Parathyroid adenoma (tissue), 2 donors: Measurements from ENCODE around the gene PAXX.

ENCODE experiments used
- H2AFZ ChIP-seq: fragments of 300-600 bp; sonication (generic); one replicate; pipeline ENCODE4 v1.7.0; 2017; ENCODE audit warnings: antibody characterized with exemption, mild to moderate bottlenecking
- H3K27ac ChIP-seq: fragments of 300-600 bp; sonication (generic); one replicate; pipeline ENCODE4 v1.7.0; 2017
- H3K27me3 ChIP-seq: fragments of 300-600 bp; sonication (generic); one replicate; pipeline ENCODE4 v1.7.0; 2017; ENCODE audit warnings: low read length; ENCODE audit not compliant: control insufficient read depth, insufficient read depth
- H3K36me3 ChIP-seq: fragments of 300-600 bp; sonication (generic); one replicate; pipeline ENCODE4 v1.7.0; 2017; ENCODE audit warnings: low read length; ENCODE audit not compliant: control insufficient read depth, insufficient read depth
- H3K4me1 ChIP-seq: fragments of 300-600 bp; sonication (generic); one replicate; pipeline ENCODE4 v1.7.0; 2017; ENCODE audit warnings: control low read depth
- H3K4me2 ChIP-seq: fragments of 300-600 bp; sonication (generic); one replicate; pipeline ENCODE4 v1.7.0; 2017; ENCODE audit warnings: low read length
- H3K4me3 ChIP-seq: fragments of 300-600 bp; sonication (generic); one replicate; pipeline ENCODE4 v1.7.0; 2017; ENCODE audit warnings: low read depth, low read length
- H3K79me2 ChIP-seq: fragments of 300-600 bp; sonication (generic); one replicate; pipeline ENCODE4 v1.7.0; 2017; ENCODE audit warnings: control low read depth
- H3K9ac ChIP-seq: fragments of 300-600 bp; sonication (generic); one replicate; pipeline ENCODE4 v1.7.0; 2017; ENCODE audit warnings: mild to moderate bottlenecking
- H3K9me3 ChIP-seq: fragments of 300-600 bp; sonication (generic); one replicate; pipeline ENCODE4 v1.7.0; 2017; ENCODE audit warnings: low read length; ENCODE audit not compliant: control insufficient read depth
- CTCF ChIP-seq: fragments of 300-600 bp; sonication (generic); IDR thresholded peaks from one replicate; pipeline ENCODE4 v1.7.0; 2017; ENCODE audit warnings: antibody characterized with exemption, mild to moderate bottlenecking
- donor health status: primary hyperparathyroidism.

Gene PAXX

GRCh38 chr9:136970361-136970760 lies 21.9 kb upstream of the PAXX start:
- no peak for TF ChIP-seq CTCF

GRCh38 chr9:136971746-136972145 lies 20.5 kb upstream of the PAXX start:
- Histone ChIP-seq H3K27ac (no peak overlapping the region), H3K9ac (no peak overlapping the region), H2AFZ (no peak overlapping the region), H3K4me3 (no peak overlapping the region), H3K9me3 (no peaks in the 10 kb centered on the region), H3K79me2 (no peaks in the 10 kb centered on the region), H3K36me3 (no peaks in the 10 kb centered on the region), H3K4me2 (no peak overlapping the region), H3K27me3 (no peaks in the 10 kb centered on the region), H3K4me1 (no peaks in the 10 kb centered on the region)
- no peak for TF ChIP-seq CTCF

More at GRCh38 chr9:136970361-136970760, 21.9 kb upstream of the PAXX start:
- H3K4me2 ChIP-seq, result no peak overlapping the region
- no peaks in the 10 kb centered on the region for H3K36me3 ChIP-seq
- H3K27me3 ChIP-seq, result no peaks in the 10 kb centered on the region
- H3K9ac ChIP-seq, result no peak overlapping the region
- H3K9me3 ChIP-seq, result no peaks in the 10 kb centered on the region
- H3K4me3 ChIP-seq, result no peak overlapping the region
- no peaks in the 10 kb centered on the region for H3K79me2 ChIP-seq
- no peaks in the 10 kb centered on the region for H3K4me1 ChIP-seq
- no peak overlapping the region for H3K27ac ChIP-seq
- no peak overlapping the region for H2AFZ ChIP-seq

- Histone ChIP-seq H3K36me3 (no peaks in the 10 kb centered on the region), H3K4me1 (no peaks in the 10 kb centered on the region), H2AFZ (no peak overlapping the region), H3K27me3 (no peaks in the 10 kb centered on the region), H3K79me2 (no peaks in the 10 kb centered on the region), H3K4me2 (no peak overlapping the region), H3K9ac (no peak overlapping the region), H3K27ac (no peak overlapping the region), H3K9me3 (no peaks in the 10 kb centered on the region), H3K4me3 (no peak overlapping the region)
- TF ChIP-seq CTCF, result no peak
Measured at GRCh38 chr9:136972335-136972734, 19.9 kb upstream of the PAXX start.

GRCh38 chr9:136972743-136973142 lies 19.5 kb upstream of the PAXX start:
- Histone ChIP-seq H3K9me3 (no peaks in the 10 kb centered on the region), H2AFZ (no peak overlapping the region), H3K36me3 (no peaks in the 10 kb centered on the region), H3K27me3 (no peaks in the 10 kb centered on the region), H3K4me1 (no peaks in the 10 kb centered on the region), H3K4me2 (no peak overlapping the region), H3K9ac (no peak overlapping the region), H3K27ac (no peak overlapping the region), H3K79me2 (no peaks in the 10 kb centered on the region), H3K4me3 (no peak overlapping the region)
- TF ChIP-seq CTCF, result no peak
